Measurements from ENCODE around the gene LMAN1.

The LMAN1 gene, protein sequence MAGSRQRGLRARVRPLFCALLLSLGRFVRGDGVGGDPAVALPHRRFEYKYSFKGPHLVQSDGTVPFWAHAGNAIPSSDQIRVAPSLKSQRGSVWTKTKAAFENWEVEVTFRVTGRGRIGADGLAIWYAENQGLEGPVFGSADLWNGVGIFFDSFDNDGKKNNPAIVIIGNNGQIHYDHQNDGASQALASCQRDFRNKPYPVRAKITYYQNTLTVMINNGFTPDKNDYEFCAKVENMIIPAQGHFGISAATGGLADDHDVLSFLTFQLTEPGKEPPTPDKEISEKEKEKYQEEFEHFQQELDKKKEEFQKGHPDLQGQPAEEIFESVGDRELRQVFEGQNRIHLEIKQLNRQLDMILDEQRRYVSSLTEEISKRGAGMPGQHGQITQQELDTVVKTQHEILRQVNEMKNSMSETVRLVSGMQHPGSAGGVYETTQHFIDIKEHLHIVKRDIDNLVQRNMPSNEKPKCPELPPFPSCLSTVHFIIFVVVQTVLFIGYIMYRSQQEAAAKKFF

DNA sequence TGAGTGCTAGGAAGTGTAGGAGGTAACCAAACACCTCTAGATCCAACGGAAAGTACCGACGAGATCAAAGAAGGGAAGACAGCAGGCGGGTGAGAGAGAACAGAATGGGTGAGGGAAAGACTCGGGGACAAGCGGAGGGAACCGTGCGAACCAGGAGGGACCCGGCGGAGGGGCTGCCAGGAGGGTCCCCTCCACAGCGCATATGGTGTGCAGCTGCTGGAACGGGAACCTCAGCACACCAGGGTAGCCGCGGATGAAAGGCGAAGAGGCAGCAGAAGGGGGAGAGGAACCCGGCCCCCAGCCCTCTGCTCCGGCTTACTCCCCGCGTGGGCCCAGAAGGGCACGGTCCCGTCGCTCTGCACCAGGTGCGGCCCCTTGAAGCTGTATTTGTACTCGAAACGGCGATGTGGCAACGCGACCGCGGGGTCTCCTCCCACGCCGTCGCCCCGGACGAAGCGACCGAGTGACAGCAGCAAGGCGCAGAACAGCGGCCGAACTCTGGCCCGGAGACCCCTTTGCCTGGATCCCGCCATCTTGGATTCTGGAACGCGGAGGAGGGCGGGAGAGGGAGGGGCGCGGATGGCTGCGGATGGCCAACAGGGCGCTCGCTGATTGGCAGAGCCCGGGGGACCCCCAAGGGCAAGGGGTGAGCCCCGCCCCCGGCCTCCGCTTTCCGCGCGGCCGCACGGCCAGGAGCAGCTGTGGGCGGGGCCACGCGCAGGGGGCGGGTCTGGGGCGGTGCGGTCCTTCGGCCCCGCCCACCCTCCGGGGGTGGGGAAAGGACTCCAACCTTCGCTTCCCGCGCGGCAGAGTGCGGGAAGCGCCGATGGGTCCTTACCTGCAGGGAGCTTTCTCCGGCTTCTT is at the start of gene LMAN1:
Gene LMAN1, minus strand, starts transcription at position 554 of the 864 bp plus-strand sequence. Its CDS starts 21 bp downstream, at position 533.
- peak; percentile 95 for DNase-seq (ENCODE audit: low spot score)

DNA sequence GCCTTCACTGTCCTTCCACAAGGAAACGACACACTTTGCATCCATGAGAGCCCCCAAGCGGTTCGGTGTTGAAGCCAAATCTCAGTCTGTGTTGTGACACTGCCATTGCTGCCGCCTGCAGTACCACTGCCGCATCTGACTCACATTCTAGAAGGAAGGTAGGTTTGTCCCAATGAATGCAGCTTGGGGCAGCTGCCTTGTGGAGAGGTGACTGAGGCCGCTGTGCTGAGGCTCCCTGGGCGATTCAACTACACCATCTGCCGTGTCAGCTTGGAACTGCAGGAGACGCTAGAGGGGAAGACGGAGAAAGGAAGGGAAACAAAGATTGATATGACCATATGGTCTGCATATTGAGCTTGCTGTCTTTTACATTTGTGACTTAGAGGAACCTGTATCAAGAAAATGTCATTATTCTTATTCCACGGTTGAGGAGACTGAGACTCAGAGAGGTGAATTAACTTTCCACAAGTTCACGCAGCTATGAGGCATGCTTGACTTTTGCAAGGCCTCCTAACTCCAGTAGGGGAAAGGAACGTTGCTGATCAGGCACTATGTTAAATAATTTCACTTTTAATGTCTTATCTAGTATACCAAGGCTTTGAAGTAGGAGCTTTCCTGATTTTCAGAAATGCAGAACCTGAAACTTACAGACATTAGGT is 43.5 kb upstream of the LMAN1 start:
- peak; percentile 72 for DNase-seq (ENCODE audit: low spot score)

DNA sequence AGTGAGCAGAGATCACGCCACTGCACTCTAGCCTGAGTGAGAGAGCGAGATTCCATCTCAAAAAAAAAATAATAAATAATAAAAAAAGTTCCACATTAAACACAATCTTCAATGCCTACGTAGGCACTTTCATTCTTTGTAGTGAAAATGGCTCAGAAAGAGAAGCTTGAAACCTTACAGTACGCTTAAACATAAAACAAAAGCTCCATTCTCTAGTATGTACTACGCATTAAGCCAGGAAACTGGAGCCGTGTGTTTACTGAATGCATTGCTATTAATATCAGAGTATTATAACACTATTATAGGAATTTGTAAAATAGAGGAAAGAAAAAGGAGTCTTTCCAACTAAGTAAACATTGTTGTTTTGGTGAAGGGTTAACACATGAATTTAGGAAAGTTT is 41.3 kb upstream of the LMAN1 start:
- no peak for DNase-seq (ENCODE audit: low spot score)

DNA sequence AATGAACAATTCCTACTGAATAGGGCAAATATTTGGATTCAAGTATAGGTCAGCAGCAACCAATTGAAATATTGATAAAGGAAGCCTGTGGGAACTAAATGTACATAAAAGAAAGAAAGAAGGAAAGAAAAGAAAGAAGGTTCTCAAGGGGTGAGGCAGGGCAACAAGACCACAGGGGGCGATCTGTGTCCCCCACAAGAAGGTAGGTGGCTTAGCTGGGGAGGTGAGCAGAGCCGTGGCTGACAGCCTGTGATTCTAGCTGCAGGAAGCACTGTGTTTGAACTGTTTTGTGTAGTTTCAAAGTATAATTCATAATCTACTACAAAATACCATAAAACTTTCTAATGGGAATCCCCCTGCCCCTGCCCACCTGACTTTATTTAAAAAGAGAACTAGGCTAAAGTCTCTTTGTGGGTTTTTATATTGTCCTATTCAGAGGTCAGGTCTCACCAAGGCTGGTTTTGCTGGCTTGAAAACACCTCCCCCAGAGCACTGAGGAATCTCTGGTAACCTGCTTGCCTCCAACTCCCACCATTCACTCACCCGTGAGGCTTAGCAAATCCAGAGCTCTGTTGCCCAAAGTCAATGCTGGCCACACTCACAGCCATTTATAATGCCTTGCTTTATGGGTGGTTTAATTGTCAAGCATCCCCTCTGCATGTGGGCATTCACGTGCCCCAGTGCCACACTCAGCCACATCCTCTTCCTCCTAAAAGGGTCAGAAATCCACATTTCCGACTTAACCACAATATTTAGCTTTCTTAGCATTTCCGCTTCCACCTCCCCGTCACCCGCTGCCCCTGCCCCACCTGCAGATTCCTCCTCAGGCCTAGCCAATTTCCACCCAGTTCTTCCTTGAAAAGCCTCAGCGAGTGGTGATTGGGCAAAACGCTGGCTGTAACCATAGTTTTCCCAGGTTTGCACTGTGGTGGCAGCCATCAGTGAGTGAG is 36.4 kb upstream of the LMAN1 start:
- no peak for DNase-seq (ENCODE audit: low spot score)

DNA sequence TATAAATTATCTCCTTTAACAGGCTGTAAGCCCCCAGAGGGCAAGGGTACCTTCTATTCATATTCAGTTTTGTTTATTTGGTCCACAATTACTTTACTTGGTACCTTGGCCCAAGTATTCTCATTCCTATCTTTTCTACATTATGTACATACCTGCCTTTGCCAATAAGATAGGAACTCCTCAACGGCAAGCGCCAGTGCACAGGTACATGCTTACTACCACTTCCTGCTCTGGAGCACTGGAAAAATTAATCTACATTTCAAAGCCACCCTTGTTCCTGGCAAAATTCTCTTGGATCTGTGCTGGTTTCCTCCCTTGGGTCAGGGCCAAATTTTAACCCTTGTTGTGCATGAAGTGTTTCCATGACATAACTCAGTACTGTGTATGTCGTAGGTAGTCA is 34.3 kb upstream of the LMAN1 start:
- no peak for DNase-seq (ENCODE audit: low spot score)

DNA sequence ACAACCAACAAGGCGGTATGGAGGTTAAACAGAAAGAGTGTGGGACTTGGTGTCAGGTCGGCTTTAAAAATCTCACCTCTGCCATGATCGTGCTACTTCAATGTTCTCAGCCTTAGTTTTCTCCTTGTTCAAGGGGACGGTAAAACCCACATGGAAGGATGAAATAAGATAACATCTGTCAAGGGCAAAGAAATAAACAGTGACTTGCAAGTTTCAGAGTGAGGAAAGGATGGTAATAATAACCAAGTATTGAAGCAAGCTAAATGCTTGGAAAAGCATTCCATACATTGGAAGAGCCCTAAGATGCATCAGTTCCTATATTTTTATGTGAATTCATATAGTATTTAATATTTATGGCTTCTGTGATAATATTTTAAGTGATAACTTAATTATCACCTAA is 29.8 kb upstream of the LMAN1 start:
- no peak for DNase-seq (ENCODE audit: low spot score)

DNA sequence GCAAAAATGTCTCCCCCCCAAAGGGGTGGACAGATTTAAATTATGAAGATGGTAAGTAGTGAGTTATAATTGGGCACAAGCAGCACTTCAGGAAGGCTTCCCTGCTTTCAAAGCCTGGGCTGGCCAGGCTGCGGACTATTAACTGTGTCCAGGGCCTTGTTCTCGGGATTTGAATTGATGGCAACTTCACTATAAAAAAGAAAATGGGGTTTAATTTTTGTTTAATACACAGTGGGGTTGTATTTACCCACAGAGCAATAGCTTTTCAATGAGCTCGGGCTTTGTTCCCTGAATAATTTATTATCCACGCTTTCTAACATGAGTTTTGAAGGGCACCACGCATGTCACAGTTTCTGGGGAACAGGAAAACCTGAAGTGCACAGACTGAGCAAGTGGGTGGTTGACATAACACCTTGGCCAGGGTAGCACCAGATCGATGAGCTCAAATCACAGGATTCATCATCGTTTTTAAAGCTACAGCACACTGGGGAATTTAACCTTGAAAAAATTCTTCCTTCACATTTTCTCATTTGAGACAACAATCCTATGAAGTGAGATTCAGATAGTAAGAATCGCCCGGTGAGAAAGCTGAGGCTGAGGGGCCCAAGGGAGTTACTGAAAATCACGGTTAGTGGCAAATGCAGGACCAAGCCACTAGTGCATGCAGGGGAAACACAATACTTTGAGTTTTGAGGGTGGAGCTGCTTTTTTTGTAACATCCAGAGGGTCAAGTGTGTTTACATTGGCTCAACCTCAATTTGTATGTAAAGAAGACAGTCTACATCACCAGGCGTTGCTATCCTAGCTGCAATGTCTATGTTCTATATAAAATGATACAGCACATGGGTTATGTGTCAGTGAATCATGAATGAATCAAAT is 28.9 kb upstream of the LMAN1 start:
- DNase-seq (ENCODE audit: low spot score) = no peak

DNA sequence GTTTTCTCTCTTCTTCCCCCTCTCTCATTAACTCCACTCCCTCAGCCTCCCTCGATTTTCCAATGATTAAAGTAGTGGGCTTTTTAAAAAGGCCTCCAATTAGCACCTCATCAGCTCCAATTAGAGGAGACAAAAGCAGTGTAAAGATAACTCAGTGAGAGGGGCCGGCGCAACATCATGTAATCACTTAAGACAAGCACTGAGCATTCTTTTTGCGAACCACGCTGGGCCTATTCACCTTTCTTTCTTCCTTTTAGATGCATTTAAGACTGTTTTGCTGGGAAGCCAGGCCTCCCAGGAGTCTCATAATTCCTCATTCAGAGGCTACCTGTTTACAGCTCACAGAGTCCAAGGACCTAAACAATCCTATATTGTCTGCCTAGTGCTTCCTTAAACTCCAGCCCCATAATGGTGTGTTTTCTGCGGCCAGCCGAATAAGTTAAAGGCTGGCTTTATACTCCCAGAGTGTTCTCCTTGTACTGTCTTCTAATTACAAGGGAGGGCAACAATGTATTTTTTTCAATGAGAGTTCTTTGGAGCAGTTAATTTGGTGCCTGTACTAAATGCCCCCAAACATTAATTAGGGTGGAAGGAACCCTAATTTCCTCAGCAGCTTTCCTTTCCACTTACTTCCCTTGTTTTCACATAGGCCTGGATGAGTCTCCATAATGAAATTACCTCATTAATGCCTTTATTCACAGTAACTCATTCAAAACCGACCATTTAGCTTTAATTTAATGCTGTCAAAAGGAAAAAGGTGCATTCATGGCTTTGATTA is 28.0 kb upstream of the LMAN1 start:
- DNase-seq (ENCODE audit: low spot score) = no peak

DNA sequence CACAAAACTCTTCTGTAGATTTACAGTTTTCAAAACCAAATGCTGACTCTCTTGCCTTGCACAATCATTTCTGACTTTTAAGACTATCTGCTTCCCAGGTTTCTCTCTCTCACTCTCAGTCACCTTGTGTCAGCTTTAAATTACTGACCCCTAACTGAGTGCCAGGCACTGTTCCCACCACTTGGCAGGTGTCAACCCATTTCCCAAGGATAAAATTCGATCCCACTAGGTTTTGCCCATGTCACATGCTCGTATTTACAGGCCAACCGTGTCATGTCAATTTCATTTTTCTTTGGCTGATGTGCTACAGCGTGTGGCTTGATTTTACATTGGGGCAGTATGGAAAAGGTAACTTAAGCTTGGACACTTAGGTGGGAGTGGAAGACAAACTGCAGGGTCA is 26.1 kb upstream of the LMAN1 start:
- DNase-seq (ENCODE audit: low spot score) = no peak

DNA sequence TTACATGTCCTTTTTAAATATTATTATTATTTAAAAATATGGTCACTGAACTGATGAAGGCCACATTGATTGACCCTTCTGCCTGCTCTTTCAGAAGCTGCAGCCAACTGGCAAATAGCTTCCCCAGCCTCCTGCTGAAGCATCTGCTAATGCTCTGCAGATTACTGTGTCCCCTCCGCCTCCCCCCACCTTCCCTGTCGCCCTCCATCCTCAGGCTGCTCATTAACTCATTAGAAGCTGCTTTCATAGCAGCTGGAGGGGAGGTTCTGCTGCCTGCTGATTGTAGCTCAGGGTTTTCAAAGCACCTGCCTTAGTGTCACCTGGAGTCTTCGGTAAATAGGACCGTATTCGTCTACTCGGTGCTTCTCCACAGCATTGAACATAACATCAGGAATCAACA is 24.8 kb upstream of the LMAN1 start:
- DNase-seq (ENCODE audit: low spot score) = no peak

DNA sequence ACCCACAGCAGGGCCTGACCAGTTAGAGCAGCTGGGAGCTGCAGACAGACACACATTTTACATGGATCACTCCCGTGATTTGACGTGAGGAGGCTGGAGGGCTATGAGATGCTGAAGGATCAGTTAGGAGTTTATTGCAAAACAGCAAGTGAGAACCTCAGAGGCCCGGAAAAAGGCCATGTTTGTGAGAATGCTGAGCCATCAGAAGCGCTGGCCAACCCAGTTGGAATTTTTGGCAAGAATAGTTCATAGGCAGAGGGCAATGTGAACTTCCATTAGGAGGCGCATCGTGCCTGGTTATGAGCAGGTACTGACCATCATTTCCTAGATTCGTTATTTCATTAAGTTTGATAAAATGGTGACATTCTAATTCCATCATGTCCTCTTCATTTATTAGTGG is 23.3 kb upstream of the LMAN1 start:
- DNase-seq (ENCODE audit: low spot score) = no peak

DNA sequence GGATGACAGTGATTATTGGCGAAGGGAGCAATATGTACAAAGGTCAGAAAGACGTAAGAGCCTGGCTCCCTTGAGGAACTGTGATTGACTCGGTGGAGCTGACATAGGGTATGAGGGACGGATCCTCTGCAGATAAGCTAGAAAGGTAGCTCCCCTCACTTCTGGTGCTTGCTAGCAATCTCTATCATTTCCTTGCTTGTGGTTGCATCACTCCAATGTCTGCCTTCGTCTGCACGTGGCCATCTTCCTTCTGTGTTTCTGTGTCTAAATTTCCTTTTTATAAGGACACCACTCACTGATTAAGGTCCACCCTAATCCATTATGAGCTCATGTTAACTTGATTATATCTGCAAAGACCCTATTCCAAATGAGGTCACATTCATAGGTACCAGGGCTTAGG is 22.9 kb upstream of the LMAN1 start:
- DNase-seq (ENCODE audit: low spot score) = no peak

DNA sequence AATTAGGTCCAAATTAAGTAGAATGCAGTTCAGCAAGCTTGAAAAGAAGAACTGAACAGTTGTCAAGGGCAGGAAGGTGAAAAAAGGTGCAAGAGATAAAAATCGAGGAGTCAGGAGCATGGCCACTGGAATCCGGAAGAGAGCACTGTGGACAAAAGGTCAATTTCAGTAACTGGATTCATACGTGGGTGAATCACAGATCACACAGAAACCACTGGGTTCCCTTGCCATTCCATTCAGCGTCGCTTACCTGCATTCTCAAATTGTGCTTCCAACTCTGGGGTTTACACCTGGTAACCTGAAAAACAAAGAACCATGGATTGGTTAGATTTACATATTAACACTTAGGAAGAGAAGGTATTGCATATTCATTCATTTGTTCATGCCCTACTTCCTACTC is 21.6 kb upstream of the LMAN1 start:
- no peak for DNase-seq (ENCODE audit: low spot score)

DNA sequence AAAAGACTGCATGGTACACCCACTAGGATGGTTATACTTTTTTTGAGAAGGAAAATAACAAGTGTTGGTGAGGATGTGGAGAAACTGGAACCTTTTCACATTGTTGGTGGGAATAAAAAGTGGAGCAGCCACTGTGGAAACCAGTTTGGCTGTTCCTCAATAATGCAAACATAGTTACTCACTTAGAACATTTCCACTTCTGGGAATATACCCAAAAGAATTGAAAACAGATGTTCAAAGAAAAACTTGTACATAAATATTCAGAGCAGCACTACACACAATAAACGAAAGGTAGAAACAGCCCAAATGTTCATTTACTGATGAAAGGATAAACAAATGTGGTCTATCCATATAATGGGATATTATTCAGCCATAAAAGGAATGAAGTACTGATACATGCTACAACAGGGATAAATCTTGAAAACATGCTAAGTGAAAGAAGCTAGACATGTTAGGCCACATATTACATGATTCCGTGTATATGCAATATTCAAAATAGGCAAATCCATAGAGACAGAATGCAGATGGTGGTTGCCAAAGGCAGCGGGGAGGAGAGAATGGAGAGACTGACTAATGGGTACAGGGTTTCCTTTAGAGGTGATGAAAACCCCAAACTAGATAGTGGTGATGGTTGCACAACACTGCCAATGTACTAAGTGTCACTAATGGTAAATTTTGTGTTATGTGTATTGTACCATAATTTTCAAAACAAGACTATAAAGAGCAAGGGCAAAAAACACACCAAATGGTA is 20.9 kb upstream of the LMAN1 start:
- no peak for DNase-seq (ENCODE audit: low spot score)

DNA sequence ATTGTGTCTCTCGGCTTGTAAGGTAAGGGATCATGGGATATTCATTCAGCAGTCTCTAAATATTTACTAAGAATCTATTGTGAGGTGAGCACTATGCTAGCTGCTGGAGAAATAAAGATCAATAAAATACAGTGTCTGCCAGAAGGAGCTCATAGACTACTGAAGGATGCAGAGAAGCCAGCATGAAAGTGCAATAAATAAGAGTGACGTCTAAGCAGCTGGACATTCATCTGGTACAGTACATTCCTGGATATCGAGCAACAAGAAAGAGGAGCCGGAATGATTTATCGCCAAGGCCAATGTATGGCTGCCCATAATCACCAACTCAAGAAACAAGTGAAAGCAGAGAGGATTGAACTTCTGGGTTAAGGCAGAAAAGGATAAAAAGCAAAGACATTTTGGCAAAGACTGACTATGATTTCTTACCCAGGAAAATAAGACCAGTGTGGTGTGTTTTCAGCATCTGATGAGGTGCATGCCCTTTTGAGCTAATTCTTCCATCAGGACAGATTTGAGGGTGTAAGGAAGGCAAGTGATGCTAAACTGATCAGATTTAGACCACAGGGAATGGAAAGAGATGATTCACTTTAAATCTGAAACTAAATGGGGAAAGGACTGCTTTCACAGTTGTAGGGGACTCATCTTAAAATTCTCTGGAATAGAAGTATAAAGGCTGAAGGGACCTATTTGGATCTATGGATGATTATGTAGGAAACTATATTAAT is 18.7 kb upstream of the LMAN1 start:
- no peak for DNase-seq (ENCODE audit: low spot score)

DNA sequence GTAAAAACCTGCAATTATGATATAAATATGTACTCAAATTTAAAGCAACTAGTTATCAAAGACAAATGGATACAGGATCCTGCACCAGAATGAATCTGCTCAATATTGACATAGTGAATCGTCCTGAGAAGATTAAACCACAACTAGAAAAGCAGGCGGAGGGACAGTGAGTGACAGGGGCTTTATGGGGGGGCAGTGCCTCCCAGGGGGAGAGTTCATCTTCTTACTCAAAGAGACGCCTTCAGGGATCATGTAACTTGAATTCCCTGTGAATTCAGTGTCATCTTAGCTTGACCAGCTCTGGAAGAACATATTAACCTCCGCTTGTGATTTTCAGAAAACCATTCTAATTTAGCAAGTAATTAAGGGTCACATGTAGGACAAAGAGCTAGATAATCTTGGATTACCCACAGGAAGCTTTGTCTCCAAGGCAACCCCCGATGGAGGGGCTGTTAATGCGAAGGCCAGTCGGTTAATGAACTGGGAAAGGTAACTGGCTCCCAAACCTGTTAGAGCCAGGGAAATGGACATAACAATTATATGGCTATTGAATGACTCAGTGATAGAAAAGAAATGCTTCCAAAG is 17.4 kb upstream of the LMAN1 start:
- no peak for DNase-seq (ENCODE audit: low spot score)

DNA sequence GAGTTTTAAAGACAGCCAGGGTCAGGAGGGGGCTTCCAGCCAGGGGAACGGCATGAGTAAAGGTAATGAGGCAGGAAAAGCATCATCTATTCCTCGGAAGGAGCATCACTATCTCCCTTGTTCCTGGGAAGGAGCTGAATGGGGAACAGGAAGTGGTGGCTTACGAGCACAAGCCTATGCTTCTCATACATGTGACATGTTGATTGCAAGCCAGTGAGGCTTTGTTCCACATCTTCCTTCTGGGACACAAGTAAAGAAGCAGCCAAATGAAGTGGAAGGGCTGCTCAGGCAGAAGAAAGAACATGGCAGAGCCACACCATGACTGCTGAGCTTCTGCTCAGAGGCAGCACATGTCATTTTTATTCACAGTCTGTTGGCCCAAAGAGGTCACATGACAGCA is 15.1 kb upstream of the LMAN1 start:
- no peak for DNase-seq (ENCODE audit: low spot score)

DNA sequence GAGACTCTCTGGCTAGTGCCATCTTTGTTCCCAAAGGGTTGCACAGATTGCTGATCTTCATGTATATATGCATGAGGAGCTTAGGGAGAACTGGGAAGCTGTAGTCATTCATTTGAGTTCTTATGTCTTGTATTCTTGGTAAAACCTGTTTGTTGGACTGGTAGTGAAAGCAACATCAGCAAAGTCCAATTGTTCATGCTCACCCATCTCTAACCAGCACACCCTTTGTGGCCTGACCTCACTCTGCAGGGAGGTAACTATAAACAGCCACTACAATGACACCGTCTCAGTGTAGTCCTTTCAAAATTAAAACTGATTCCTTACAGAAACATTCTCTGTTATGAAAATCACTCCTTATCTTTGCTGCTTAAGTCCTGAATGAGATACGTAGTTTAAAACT is 13.9 kb upstream of the LMAN1 start:
- no peak for DNase-seq (ENCODE audit: low spot score)
